Stimulated activated CD4-positive, alpha-beta T cell treated with anti-CD3 and anti-CD28 coated beads, TNF-alpha, amount 100 ng/mL, for 48 hours (primary cell): ENCODE measurements around the gene CNTNAP2.

Experiments used
- DNase-seq, 3 donors: peaks; one replicate each; pipeline ENCODE4 v3.0.0-alpha.2; 2020; ENCODE audit warnings: low read depth in 3 of 3

Gene CNTNAP2

DNA sequence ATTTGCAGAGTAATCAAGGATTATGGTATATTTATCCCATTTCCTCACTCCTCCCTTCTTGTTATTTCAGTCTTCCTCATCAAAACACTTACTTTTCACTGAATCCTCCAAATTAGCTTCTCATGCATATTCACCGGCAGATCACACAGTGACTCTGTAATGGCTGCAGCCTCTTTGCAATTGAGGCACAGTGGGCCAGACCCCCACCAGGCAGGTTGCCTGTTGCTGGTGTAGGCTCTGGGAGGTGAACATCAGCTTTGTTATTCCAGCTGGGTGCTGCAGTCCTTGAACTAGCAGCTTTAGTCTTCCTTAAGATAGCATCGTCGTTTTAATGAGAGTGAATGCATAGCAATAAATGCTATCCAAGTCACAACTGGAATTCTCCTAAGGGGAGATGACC lies 449.3 kb downstream of the CNTNAP2 start:
- no peak for DNase-seq

DNA sequence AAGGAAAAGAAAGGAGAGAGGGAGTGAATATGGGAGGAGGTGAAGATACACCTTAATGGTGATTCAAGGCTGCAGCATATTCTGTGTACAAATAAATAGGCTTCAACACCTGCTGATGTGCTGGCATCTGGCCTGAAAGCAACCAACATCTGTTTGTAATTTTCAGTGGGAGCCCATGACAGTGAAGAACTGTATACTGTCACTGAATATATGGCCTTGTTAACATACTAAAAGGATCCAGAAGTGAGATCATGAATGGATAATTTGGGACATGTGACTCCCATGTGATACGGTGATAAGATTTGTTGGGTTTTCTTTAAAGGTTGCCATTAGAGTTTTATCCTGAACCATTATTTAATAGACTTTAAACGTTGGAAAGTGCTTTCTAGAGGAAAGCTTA lies 459.3 kb downstream of the CNTNAP2 start:
- DNase-seq, result no peak

GRCh38 chr7:146591976-146592375 lies 475.4 kb downstream of the CNTNAP2 start:
- no peak for DNase-seq

DNA sequence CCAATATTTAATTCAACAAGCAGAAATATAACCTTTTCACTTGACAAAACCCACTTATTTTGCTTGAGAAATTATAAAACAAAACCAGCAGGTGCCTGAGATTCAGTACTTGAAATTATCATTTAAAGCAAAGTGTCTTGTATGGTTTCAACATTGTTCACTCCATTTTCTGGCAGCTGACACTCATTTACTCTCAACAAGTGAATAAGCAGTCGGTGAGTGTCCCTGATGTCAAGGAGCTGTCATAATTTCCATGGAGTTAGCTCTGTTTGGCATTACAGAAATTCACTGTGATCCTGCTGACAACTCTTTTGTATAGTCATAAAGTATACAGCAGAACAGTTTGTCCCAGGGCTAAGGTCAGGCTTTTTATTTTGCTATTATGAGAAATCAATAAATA lies 490.0 kb downstream of the CNTNAP2 start:
- no peak for DNase-seq

GRCh38 chr7:146619641-146620040 lies 503.0 kb downstream of the CNTNAP2 start:
- no peak for DNase-seq

DNA sequence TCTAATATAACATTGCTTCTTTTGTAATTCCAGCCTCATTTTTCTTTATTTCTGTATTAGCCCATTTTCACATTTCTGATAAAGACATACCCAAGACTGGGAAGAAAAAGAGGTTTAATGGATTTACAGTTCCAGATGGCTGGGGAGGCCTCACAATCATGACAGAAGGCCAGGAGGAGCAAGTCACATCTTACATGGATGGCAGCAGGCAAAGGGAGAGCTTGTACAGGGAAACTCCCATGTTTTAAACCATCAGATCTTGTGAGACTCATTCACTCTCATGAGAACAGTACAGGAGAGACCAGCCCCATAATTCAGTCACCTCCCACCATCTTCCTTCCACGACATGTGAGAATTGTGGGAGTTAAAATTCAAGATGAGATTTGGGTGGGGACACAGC lies 510.3 kb downstream of the CNTNAP2 start:
- DNase-seq, result no peak

DNA sequence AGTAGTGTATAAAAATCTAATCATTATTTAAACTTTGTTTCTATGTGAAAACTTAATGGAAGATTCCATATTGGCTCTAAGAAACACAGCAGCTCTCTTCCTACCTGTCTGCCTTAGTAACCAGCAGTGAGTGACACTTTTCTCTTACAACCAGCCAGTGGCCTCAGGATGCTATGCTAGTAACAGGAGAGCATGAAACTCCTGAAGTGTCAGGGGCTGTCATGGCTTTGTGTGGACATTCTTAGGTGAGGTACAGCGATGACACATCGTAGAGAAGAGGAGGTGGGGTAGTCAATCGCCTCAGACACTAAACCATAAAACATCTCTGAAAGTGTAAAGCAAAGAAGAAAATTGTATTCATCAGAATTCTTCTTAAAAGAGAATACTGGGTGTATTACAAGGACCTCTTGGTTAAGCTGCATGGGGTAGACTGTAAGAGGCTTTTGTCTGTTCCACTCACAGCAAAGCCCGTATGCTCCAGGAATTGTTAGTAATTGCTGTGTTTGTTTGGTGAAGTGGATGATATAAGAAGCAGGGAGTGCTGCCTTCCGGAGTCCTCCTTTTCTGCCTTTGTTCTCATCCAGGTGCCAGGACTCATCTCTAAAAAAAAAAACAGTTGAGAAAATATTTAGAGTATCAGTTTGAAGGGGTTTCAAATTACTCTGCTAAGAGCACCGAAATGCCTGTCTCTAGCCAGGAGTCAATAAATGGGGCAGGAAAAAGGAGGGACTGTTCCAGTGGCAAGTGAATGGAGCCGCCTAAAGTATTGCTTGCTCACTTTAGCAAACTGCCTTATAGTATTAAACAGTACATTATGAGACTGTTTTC lies 518.8 kb downstream of the CNTNAP2 start:
- DNase-seq, result no peak

DNA sequence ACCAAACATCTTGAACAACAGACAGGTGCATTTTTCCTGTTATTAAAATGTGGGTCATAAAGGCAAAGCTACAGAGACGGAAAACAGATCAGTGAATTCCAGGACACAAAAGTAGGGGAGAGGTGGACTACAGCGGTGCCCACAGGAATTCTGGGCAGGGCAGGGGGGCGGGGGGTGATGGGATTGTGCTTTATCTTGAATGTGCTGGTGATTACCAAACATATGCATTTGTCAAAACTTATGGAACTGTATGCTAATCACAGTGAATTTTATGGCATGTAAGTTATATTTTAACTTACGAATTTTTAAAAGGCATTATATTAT lies 519.4 kb downstream of the CNTNAP2 start:
- no peak for DNase-seq

- no peak for DNase-seq
These were observed 520.0 kb downstream of the CNTNAP2 start for GRCh38 chr7:146636581-146636980.

- DNase-seq, result no peak
These were observed 522.7 kb downstream of the CNTNAP2 start for GRCh38 chr7:146639291-146639690.

- DNase-seq, result no peak
These were observed 524.9 kb downstream of the CNTNAP2 start for GRCh38 chr7:146641491-146641890.

- DNase-seq, result no peak
These were observed 528.9 kb downstream of the CNTNAP2 start for GRCh38 chr7:146645383-146645976.

DNA sequence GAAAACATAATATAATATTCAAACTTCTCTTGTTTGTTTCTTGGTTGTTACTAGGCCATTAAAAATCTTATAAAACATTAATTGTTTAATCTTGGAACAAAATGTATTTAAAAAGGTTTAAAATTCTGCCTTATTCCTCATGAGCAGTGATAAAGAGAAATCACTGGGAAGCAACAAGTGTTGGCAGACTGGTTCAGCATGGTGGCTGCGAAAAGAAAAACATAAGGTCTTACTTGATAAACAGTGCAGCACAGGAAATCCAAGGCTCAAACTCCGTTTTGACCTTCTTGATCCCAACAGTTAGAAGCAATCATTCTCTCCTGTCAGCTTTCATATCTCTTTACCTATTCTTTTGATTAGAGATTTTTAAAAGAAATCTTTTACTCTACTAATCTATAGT lies 530.8 kb downstream of the CNTNAP2 start:
- DNase-seq, result no peak

GRCh38 chr7:146652176-146652575 lies 535.6 kb downstream of the CNTNAP2 start:
- DNase-seq, result no peak

DNA sequence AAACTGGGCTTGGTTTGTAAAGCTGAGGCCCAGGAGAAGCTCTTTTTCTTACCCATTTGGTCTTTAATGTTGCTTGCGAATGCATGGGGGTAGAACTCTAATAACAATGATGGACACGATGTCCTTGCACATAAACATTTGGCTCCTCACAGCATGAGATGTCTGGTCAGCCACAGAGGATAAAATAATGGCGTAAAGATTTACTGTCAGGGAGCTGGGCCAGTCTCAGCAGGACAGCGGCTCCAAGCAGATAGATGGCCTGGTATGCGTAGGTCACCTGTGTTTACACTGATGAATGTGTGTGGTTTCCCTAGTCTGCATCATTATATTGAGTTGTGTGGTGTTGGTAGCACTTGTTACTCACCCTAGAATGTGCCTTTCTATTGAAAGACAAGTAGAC lies 537.4 kb downstream of the CNTNAP2 start:
- no peak for DNase-seq

- no peak for DNase-seq
These were observed 539.6 kb downstream of the CNTNAP2 start for GRCh38 chr7:146655928-146656797.

GRCh38 chr7:146656988-146657387 lies 540.4 kb downstream of the CNTNAP2 start:
- DNase-seq, result no peak

DNA sequence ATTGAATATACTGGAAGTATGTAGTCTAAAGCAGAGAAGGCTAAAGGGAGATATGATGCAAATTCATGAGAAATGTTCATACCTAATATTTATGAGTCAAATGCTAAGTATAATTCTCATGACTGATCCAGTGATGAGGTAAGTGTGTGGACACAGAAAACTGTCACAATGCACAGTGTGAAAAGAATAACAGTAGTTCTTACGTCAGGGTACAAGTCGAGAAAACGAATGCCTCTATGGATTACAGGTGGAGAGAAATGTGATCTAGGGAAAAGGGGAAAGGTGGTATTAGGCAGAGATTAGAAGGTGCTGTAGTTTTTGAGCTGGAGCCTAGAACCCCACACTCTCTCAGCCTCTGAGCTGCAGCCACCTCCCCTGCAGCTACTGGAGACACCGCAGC lies 542.0 kb downstream of the CNTNAP2 start:
- DNase-seq, result no peak

DNA sequence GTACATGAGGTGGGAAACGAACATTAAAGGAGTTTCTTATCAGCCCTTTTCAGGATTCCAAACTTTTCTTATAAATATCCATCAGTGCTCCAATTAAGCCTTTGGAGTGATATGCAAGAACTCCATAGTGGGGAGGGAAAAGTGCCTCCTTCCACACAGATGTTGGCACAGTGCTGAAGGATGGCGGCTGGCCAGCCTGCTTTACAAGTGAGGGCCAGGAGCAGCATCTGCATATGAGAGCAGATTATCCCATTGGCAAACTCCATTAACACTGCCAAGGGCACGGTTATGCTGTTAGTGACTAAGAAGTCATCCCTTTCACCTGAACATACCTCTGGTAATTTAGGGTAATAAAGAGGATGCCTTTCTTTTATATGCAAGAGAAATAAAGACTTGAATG lies 543.1 kb downstream of the CNTNAP2 start:
- DNase-seq, result no peak

- DNase-seq, result no peak
These were observed 544.2 kb downstream of the CNTNAP2 start for GRCh38 chr7:146660839-146661238.

- DNase-seq, result no peak
These were observed 544.8 kb downstream of the CNTNAP2 start for GRCh38 chr7:146661435-146661834.

DNA sequence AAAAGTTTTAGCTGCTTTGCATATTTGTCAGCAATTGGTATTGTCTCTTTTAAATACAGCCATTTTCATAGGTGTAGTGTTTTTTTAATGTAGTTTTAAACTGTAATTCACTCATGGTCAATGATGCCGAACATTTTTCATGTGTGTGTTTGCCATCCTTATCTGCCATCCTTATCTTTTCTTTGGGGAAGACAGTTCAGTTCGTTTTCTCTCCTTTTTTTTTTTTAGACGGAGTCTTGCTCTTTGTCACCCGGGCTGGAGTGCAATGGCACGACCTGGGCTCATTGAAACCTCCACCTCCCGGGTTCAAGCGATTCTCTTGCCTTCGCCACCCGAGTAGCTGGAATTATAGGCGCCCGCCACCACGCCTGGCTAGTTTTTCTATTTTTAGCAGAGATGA lies 545.3 kb downstream of the CNTNAP2 start:
- DNase-seq, result no peak

- no peak for DNase-seq
These were observed 548.4 kb downstream of the CNTNAP2 start for GRCh38 chr7:146665023-146665422.
